H1 (cell line): ENCODE results near the gene BCL2L14.

Source experiments
- ATF2 ChIP-seq: IDR thresholded peaks from 2 replicates; pipeline ENCODE4 v1.6.1; 2012; ENCODE audit warnings: low read length, inconsistent platforms
- ATF3 ChIP-seq: IDR thresholded peaks from 2 replicates; pipeline ENCODE4 v1.6.1; 2011; ENCODE audit warnings: low read depth, mild to moderate bottlenecking, low read length; ENCODE audit not compliant: insufficient read depth
- CBX5 ChIP-seq: fragments of 300-800, 300-1000 bp; sonication (generic); IDR thresholded peaks from 2 replicates; pipeline ENCODE4 v1.7.1; 2016; ENCODE audit warnings: antibody characterized with exemption, low read length, low read depth
- CTCF ChIP-seq, 3 experiments: IDR thresholded peaks; 1 replicate in 2 of 3; 2 replicates in 1 of 3; pipeline versions ENCODE4 v1.5.1 to v1.6.1; 2011; ENCODE audit warnings: low read length in 3 of 3, mild to moderate bottlenecking in 3 of 3, inconsistent platforms in 2 of 3, low read depth in 1 of 3, moderate library complexity in 1 of 3; ENCODE audit not compliant: insufficient read depth in 1 of 3; ENCODE audit errors: control extremely low read depth in 1 of 3
- EP300 ChIP-seq, 2 experiments: IDR thresholded peaks; 1 replicate in 1 of 2; 2 replicates in 1 of 2; pipeline ENCODE4 v1.6.1; 2011 to 2012; ENCODE audit warnings: low read depth in 2 of 2, low read length in 2 of 2, mild to moderate bottlenecking in 2 of 2, borderline replicate concordance in 1 of 2, inconsistent platforms in 1 of 2, moderate library complexity in 1 of 2
- EZH2 ChIP-seq: fragments of 200-600 bp; sonication (generic); IDR thresholded peaks from 2 replicates; pipeline ENCODE4 v1.7.1; 2012; ENCODE audit warnings: low read depth, mild to moderate bottlenecking, moderate library complexity, low read length, inconsistent platforms; ENCODE audit not compliant: severe bottlenecking
- POLR2A ChIP-seq, 2 experiments: IDR thresholded peaks; 1 replicate in 1 of 2; 2 replicates in 1 of 2; pipeline ENCODE4 v1.6.1; 2011; ENCODE audit warnings: low read depth in 2 of 2, low read length in 2 of 2, mild to moderate bottlenecking in 2 of 2; ENCODE audit errors: control extremely low read depth in 1 of 2
- POLR2AphosphoS5 ChIP-seq: IDR thresholded peaks from 2 replicates; pipeline ENCODE4 v1.6.1; 2011; ENCODE audit warnings: low read depth, low read length
- SP4 ChIP-seq: IDR thresholded peaks from 2 replicates; pipeline ENCODE4 v1.6.1; 2012; ENCODE audit warnings: low read length, inconsistent platforms
- TAF1 ChIP-seq: IDR thresholded peaks from 2 replicates; pipeline ENCODE4 v1.6.1; 2011; ENCODE audit warnings: mild to moderate bottlenecking, low read depth, low read length
- TBP ChIP-seq: IDR thresholded peaks from 2 replicates; pipeline ENCODE4 v1.6.1; 2011; ENCODE audit warnings: low read depth, low read length, improper control_type of control experiment
- TF ChIP-seq, protein P1 (sequence below): IDR thresholded peaks from 2 replicates; pipeline ENCODE4 v1.6.1; 2011; ENCODE audit warnings: low read length, improper control_type of control experiment
- TF ChIP-seq, protein P2 (sequence below): IDR thresholded peaks from 2 replicates; pipeline ENCODE4 v1.6.1; 2012; ENCODE audit warnings: inconsistent platforms

- no peak for TF ChIP-seq POLR2AphosphoS5
- no peak for TF ChIP-seq CTCF (IDR thresholded peaks at IDR 0.05; ENCODE audit: control extremely low read depth in 1 of 3, insufficient read depth in 1 of 3, low read depth in 1 of 3, low read length in 3 of 3)
- TF ChIP-seq ATF3, result no peak
- TF ChIP-seq, protein P1, sequence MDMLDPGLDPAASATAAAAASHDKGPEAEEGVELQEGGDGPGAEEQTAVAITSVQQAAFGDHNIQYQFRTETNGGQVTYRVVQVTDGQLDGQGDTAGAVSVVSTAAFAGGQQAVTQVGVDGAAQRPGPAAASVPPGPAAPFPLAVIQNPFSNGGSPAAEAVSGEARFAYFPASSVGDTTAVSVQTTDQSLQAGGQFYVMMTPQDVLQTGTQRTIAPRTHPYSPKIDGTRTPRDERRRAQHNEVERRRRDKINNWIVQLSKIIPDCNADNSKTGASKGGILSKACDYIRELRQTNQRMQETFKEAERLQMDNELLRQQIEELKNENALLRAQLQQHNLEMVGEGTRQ, result no peak
- no peak for TF ChIP-seq EZH2
- TF ChIP-seq CBX5, result no peak
- TF ChIP-seq, protein P2, sequence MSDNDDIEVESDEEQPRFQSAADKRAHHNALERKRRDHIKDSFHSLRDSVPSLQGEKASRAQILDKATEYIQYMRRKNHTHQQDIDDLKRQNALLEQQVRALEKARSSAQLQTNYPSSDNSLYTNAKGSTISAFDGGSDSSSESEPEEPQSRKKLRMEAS, result no peak
- no peak for TF ChIP-seq TAF1
- no peak for TF ChIP-seq EP300 (IDR thresholded peaks at IDR 0.05; ENCODE audit: borderline replicate concordance in 1 of 2, low read depth in 2 of 2, low read length in 2 of 2)
- no peak for TF ChIP-seq SP4
- no peak for TF ChIP-seq TBP
- TF ChIP-seq ATF2, result no peak
- TF ChIP-seq POLR2A (IDR thresholded peaks at IDR 0.05; ENCODE audit: control extremely low read depth in 1 of 2, low read depth in 2 of 2, low read length in 2 of 2), result no peak
Measured at GRCh38 chr12:12121061-12121460, 50.3 kb downstream of the BCL2L14 start.
